Adrenal gland (tissue), 12 donors: Measurements from ENCODE around the gene RAET1E. TPM values are rescaled to one million over a fixed set of nuclear protein-coding genes. Genes with fewer than 3 reads are reported as not detected.
A peak's percentile ranks its signal among the peaks of the same experiment; 100 is the strongest.
"Not testable (repeated sequence)": the region's sequence is repeated elsewhere in the genome, so short reads cannot be mapped to it uniquely, and the experiment has no call there.

ENCODE experiments used
- DNase-seq, 7 donors: peaks; one replicate each; pipeline ENCODE4 v3.0.0-alpha.2; 2019 to 2020
- H3K27ac ChIP-seq, 5 donors: fragments of 200-600 bp; sonication (generic) in 4 of 5; 1 replicate in 3 of 5; 2 replicates in 2 of 5; pipeline versions ENCODE4 v1.5.1 to v1.8.0; 2016 to 2020; ENCODE audit warnings: mild to moderate bottlenecking in 1 of 5
- H3K27me3 ChIP-seq: fragments of 200-600 bp; 2 replicates; pipeline ENCODE4 v1.8.0; 2021
- H3K36me3 ChIP-seq, 2 donors: fragments of 200-600 bp; replicated peaks in 1 of 2; 1 replicate in 1 of 2; 2 replicates in 1 of 2; pipeline versions ENCODE4 v1.5.1 to v1.8.0; 2018 to 2022
- H3K4me1 ChIP-seq, 2 donors: fragments of 200-600 bp; replicated peaks in 1 of 2; 1 replicate in 1 of 2; 2 replicates in 1 of 2; pipeline versions ENCODE4 v1.5.1 to v1.8.0; 2018 to 2021
- H3K4me3 ChIP-seq, 4 donors: fragments of 200-600 bp; sonication (generic) in 3 of 4; one replicate each; pipeline ENCODE4 v1.5.1; 2016 to 2018
- H3K9me3 ChIP-seq, 3 donors: fragments of 200-600 bp; sonication (generic) in 1 of 3; replicated peaks in 1 of 3; 1 replicate in 2 of 3; 2 replicates in 1 of 3; pipeline versions ENCODE4 v1.5.1 to v1.8.0; 2016 to 2021
- POLR2A ChIP-seq, 2 donors: fragments of 450-650 bp; IDR thresholded peaks; one replicate each; pipeline ENCODE4 v1.6.1; 2017; ENCODE audit warnings: antibody characterized with exemption in 2 of 2, mild to moderate bottlenecking in 2 of 2, moderate library complexity in 1 of 2
- WGBS, 4 donors: extraction: QIAGEN DNeasy Blood & Tissue Kit in 2 of 4; methylation state at CpG; one replicate each; pipeline versions ENCODE4 v1.1.5 to v1.1.7; 2013 to 2017; 5-methylcytosine and 5-hydroxymethylcytosine counted together
- intact Hi-C, 2 donors: fragments of 100-400 bp; cut with DNase I; formaldehyde crosslinking; loops; one replicate each; pipeline versions ENCODE4 v1.14.1 to v1.15.0; 2022 to 2023
- polyA plus RNA-seq, 3 donors: library from polyadenylated mRNA; stranded (reverse); fragments of 200-250 nt in 2 of 3; fragments of 350-450 nt in 1 of 3; fragmentation: Illumina TruSeq in 1 of 3; extraction: RNeasy Lipid Tissue Mini Kit (QIAGEN cat#74804) in 1 of 3; gene quantifications; one replicate each; pipeline ENCODE4 v1.2.3, GENCODE V29; 2013 to 2014
- total RNA-seq, 9 donors: library from RNA; depleted of rRNA in 4 of 9; stranded (reverse); fragments of >200 nt in 4 of 9; fragments of 120-200 nt in 1 of 9; fragmentation: NEBNext Ultra II Directional in 1 of 9; extraction: Animal tissue kit (Norgen Biotek cat#: 25700) in 1 of 9; gene quantifications; one replicate each; pipeline versions ENCODE4 v1.1.0 to v1.2.4, GENCODE V29; 2013 to 2023
- TF ChIP-seq, protein P1 (sequence below), 6 experiments: fragments of 450-650 bp in 4 of 6; fragments of 200-600 bp in 2 of 6; sonication (generic) in 1 of 6; IDR thresholded peaks; 1 replicate in 5 of 6; 2 replicates in 1 of 6; pipeline versions ENCODE4 v1.5.1 to v1.8.0; 2016 to 2021; ENCODE audit warnings: antibody characterized with exemption in 6 of 6, mild to moderate bottlenecking in 2 of 6, moderate library complexity in 1 of 6
- donor health status: healthy with polysubstance abuse.
- donor health status: Bipolar disorder and iron deficiency.
- donor health status: DM: yes; HTN: yes; CAD: no.
- donor health status: DM: no; HTN: no; CAD: no.
- donor health status: DM: no; HTN: no; CAD: no.
- donor health status: DM: yes; HTN: yes; CAD: no.

Gene RAET1E
- total and polyA plus RNA-seq, 12 donors, result 0.17 to 9.2 (median 1.1) TPM; not detected in 1

DNA sequence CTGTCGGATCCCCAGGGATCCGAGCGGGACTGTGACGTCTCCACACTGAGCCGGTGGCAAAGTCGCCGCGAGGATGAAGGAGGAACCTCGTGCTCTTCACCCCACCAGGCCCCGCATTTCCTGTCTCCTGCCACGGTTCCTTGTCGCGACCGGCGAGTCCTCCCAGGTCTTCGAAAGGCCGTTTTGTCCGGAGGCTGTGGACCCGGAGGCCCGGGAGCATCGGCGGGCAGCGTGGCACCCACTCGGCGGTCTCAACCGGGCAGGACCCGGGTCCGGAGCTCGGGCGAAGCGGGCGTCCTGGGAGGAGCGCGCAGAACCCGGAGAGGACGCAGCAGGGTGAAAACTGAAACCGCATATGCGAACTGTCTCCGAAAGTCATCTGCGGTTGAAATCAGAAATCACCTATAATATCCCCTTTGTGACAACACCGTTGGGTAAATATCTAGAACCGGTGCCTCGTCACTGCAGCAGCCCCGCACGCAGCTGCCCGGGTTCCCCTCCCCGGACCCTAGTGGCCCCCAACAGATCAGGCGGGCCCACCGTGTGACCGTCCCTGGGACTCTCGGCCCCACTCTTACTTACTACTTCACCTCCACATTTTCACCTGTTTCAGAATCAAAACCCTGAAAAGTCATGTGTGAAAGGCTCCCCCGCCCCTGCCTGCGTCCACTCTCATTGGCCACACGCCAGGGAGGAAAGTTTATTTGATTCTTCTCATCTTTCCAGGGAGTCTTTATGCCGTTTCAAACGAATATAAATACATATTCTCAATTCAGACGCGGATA is 40.9 kb upstream of the RAET1E start:
- Histone ChIP-seq H3K27ac (no peak overlapping the region), H3K9me3 (no peaks in the 10 kb centered on the region), H3K36me3 (no peaks in the 10 kb centered on the region), H3K27me3 (peaks cover 63% of the 10 kb centered on the region), H3K4me1 (peaks cover 7 to 27% of the 10 kb centered on the region in 2 donors), H3K4me3 (peak overlapping the region in 1 of 4 donors; percentile 65)
- intact Hi-C loops, result loop anchor here in 1 of 2 donors (5.0 kb wide), 1 partner anchor 79 kb away; no protein-coding TSS in a partner anchor
- 1 to 2% (median 1%) methylated on average over 33 to 58 of the region's 58 CpGs for WGBS, 4 donors
- TF ChIP-seq POLR2A (IDR thresholded peaks at IDR 0.05), result no peak
- TF ChIP-seq, protein P1, sequence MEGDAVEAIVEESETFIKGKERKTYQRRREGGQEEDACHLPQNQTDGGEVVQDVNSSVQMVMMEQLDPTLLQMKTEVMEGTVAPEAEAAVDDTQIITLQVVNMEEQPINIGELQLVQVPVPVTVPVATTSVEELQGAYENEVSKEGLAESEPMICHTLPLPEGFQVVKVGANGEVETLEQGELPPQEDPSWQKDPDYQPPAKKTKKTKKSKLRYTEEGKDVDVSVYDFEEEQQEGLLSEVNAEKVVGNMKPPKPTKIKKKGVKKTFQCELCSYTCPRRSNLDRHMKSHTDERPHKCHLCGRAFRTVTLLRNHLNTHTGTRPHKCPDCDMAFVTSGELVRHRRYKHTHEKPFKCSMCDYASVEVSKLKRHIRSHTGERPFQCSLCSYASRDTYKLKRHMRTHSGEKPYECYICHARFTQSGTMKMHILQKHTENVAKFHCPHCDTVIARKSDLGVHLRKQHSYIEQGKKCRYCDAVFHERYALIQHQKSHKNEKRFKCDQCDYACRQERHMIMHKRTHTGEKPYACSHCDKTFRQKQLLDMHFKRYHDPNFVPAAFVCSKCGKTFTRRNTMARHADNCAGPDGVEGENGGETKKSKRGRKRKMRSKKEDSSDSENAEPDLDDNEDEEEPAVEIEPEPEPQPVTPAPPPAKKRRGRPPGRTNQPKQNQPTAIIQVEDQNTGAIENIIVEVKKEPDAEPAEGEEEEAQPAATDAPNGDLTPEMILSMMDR (IDR thresholded peaks at IDR 0.05), result no peak
- peak in 1 of 7 donors; percentile 25 for DNase-seq

DNA sequence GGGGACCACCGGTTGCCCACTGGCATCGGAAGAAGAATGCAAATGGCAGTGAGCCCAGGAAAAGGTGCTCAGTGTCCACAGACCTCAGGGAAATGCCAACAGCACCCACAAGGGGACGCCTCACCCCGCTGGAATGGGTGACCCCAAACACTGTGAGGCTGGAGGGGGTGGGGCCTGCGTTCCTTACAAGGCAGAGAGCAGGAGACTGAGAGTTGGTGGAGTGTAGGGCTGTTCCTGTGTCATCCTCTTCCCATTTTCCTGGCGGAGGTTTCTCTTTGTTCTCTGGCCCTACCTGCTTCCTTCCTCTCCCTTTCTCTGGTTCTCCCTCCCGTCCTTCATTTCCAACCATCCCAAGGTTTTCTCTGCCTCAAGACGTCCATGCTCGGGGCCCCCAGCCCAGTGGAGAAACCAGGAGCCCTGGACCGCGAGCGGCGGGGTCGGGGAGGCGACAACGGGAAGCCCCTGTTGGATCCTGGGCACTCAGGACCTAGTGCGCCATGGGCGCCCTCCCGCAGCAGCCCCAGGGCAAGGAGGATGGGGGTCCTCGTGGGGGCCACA is 40.2 kb upstream of the RAET1E start:
- Histone ChIP-seq H3K27me3 (peaks cover 70% of the 10 kb centered on the region), H3K4me1 (peaks cover 7 to 27% of the 10 kb centered on the region in 2 donors), H3K4me3 (peak overlapping the region in 1 of 4 donors; percentile 65)
- not testable (repeated sequence) for H3K27ac ChIP-seq, H3K9me3 ChIP-seq, DNase-seq, H3K36me3 ChIP-seq
- 1 to 3% (median 2%) methylated on average over 10 to 15 of the region's 20 CpGs for WGBS, 4 donors
- intact Hi-C loops, result loop anchor here in 1 of 2 donors (5.0 kb wide), 1 partner anchor 79 kb away; no protein-coding TSS in a partner anchor

DNA sequence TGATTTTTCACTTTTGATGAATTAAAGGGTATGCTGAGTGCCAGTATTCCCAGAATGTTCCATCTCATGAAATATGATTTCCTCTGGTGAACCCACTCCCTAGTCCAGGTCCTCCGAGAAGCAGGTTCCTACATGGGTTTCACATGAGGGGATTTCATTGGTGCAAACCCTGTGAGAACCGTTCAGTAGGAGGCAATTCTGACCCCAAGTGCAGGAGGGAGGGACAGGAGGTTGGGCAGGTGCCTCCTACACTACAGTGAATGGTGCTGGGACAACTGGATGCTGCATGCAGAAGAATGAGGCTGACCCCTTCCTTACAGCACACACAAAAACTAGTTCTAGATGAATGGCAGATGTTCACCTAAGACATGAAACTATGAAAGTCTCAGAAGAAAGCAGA is 38.8 kb upstream of the RAET1E start:
- intact Hi-C loops, result loop anchor here in 1 of 2 donors (5.0 kb wide), 1 partner anchor 81 kb away; no protein-coding TSS in a partner anchor
- WGBS, 4 donors, result 23 to 60% (median 51%) methylated on average over 2 of the region's 2 CpGs

DNA sequence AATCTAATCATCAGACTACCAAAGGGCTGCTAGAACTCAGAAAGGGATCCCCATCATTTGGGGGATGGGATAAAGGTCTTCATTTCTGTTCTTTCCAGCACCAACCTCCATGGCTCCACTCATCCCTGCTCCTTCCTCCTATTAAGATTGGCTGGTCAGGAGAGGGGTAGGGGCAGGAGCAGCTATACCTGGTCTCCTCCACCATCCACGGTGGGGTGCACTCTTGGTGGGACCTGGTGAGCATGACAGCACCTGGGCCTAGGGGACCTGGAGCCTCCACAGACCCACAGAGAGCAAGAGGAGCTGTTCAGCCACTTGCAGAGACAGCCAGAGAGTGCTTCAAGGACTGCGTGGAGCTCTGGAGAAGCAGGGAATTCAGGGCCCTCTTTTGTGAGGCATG is 37.8 kb upstream of the RAET1E start:
- 28 to 54% (median 43%) methylated on average over 2 of the region's 2 CpGs for WGBS, 4 donors
- H3K4me3 ChIP-seq, result no peak overlapping the region
- no peaks in the 10 kb centered on the region for H3K9me3 ChIP-seq
- H3K27ac ChIP-seq, result no peak overlapping the region
- peaks cover 80% of the 10 kb centered on the region for H3K27me3 ChIP-seq
- no peak for TF ChIP-seq POLR2A (IDR thresholded peaks at IDR 0.05)
- TF ChIP-seq, protein P1 (IDR thresholded peaks at IDR 0.05), result no peak
- no peaks in the 10 kb centered on the region for H3K36me3 ChIP-seq
- intact Hi-C loops, result loop anchor here (2.0 to 5.0 kb wide), 2 partner anchors 81 to 82 kb away; no protein-coding TSS in a partner anchor
- H3K4me1 ChIP-seq, result peaks cover 0 to 11% of the 10 kb centered on the region in 2 donors
- no peak for DNase-seq

More for the DNA sequence above, 38.8 kb upstream of the RAET1E start:
- TF ChIP-seq, protein P1 (IDR thresholded peaks at IDR 0.05), result no peak
- no peak for TF ChIP-seq POLR2A (IDR thresholded peaks at IDR 0.05)
- Histone ChIP-seq H3K27ac (no peak overlapping the region), H3K36me3 (no peaks in the 10 kb centered on the region), H3K9me3 (no peaks in the 10 kb centered on the region), H3K4me1 (peaks cover 3 to 21% of the 10 kb centered on the region in 2 donors), H3K27me3 (peaks cover 76% of the 10 kb centered on the region), H3K4me3 (no peak overlapping the region)
- DNase-seq, result no peak
